Naive thymus-derived CD4-positive, alpha-beta T cell (primary cell): ENCODE results near the gene JADE2. TPM values are rescaled to one million over a fixed set of nuclear protein-coding genes. Genes with fewer than 3 reads are reported as not detected.

Experiments
- ATAC-seq: fragments of 150-1000 bp; cut with Tn5 transposase; 2 replicates; pipeline ENCODE4 v1.10.0; 2021; ENCODE audit warnings: mild to moderate bottlenecking, moderate library complexity
- CTCF ChIA-PET: fragments of 350-600 bp; sonication (Branson Sonifier 250); formaldehyde crosslinking; loops from one replicate; lab custom pipeline; 2021; ENCODE audit warnings: antibody characterized with exemption; lab: Charles Lee
- POLR2A ChIA-PET: fragments of 350-600 bp; sonication (Branson Sonifier 250); formaldehyde crosslinking; loops from one replicate; lab custom pipeline; 2021; ENCODE audit warnings: antibody characterized with exemption, inconsistent platforms; lab: Charles Lee
- DNase-seq, 9 donors: peaks; one replicate each; pipeline versions ENCODE4 v3.0.0 to v3.0.0-alpha.2; 2020 to 2022; ENCODE audit warnings: mixed read lengths in 1 of 9
- H3K27ac ChIP-seq: one replicate; pipeline ENCODE4 v1.7.0; 2013; ENCODE audit warnings: mild to moderate bottlenecking, low read depth, low read length, moderate library complexity
- H3K27me3 ChIP-seq, 2 donors: one replicate each; pipeline ENCODE4 v1.7.0; 2013; ENCODE audit warnings: low read length in 2 of 2, mild to moderate bottlenecking in 2 of 2, moderate library complexity in 2 of 2; ENCODE audit not compliant: control insufficient read depth in 2 of 2, insufficient read depth in 2 of 2
- H3K36me3 ChIP-seq, 3 experiments: 1 replicate in 2 of 3; 2 replicates in 1 of 3; pipeline ENCODE4 v1.7.0; 2013; ENCODE audit warnings: low read length in 3 of 3, mild to moderate bottlenecking in 3 of 3, moderate library complexity in 1 of 3; ENCODE audit not compliant: insufficient read depth in 3 of 3, control insufficient read depth in 2 of 3
- H3K4me1 ChIP-seq, 2 donors: one replicate each; pipeline ENCODE4 v1.7.0; 2013; ENCODE audit warnings: low read length in 2 of 2, mild to moderate bottlenecking in 2 of 2, moderate library complexity in 1 of 2; ENCODE audit not compliant: control insufficient read depth in 2 of 2, insufficient read depth in 2 of 2
- H3K4me3 ChIP-seq: 2 replicates; pipeline ENCODE4 v1.7.0; 2013; ENCODE audit warnings: mild to moderate bottlenecking, low read length
- H3K9me3 ChIP-seq, 3 experiments: 1 replicate in 2 of 3; 2 replicates in 1 of 3; pipeline ENCODE4 v1.7.0; 2013; ENCODE audit warnings: low read length in 3 of 3; ENCODE audit not compliant: control insufficient read depth in 2 of 3
- H3K27ac Mint-ChIP-seq, 9 donors: one replicate each; pipeline ENCODE4 v1.8.0; 2020 to 2022; ENCODE audit warnings: mixed read lengths in 9 of 9, mild to moderate bottlenecking in 8 of 9, moderate library complexity in 5 of 9, inconsistent platforms in 2 of 9
- H3K27me3 Mint-ChIP-seq, 5 donors: one replicate each; pipeline ENCODE4 v1.8.0; 2021 to 2022; ENCODE audit warnings: mixed read lengths in 5 of 5, mild to moderate bottlenecking in 1 of 5
- H3K36me3 Mint-ChIP-seq, 5 donors: one replicate each; pipeline ENCODE4 v1.8.0; 2020 to 2022; ENCODE audit warnings: mixed read lengths in 5 of 5, mild to moderate bottlenecking in 3 of 5, inconsistent platforms in 1 of 5
- H3K4me1 Mint-ChIP-seq, 7 donors: one replicate each; pipeline ENCODE4 v1.8.0; 2020 to 2022; ENCODE audit warnings: mixed read lengths in 7 of 7, mild to moderate bottlenecking in 3 of 7, inconsistent platforms in 1 of 7
- H3K4me3 Mint-ChIP-seq, 10 donors: one replicate each; pipeline ENCODE4 v1.8.0; 2020 to 2022; ENCODE audit warnings: mild to moderate bottlenecking in 10 of 10, mixed read lengths in 10 of 10, moderate library complexity in 6 of 10, inconsistent platforms in 2 of 10
- H3K9me3 Mint-ChIP-seq, 11 donors: one replicate each; pipeline ENCODE4 v1.8.0; 2020 to 2022; ENCODE audit warnings: mixed read lengths in 11 of 11, mild to moderate bottlenecking in 4 of 11, inconsistent platforms in 1 of 11, moderate library complexity in 1 of 11
- intact Hi-C, 2 donors: fragments of 100-400 bp; cut with micrococcal nuclease; formaldehyde crosslinking; loops; one replicate each; pipeline ENCODE4 v1.15.1; 2023
- polyA plus RNA-seq, 2 donors: library from polyadenylated mRNA; unstranded; fragments of 300-500 nt; fragmentation: Illumina TruSeq; gene quantifications; one replicate each; pipeline ENCODE4 v1.2.3, GENCODE V29; 2021
- total RNA-seq, 6 experiments: library from RNA in 5 of 6; stranded (reverse) in 5 of 6; gene quantifications; 1 replicate in 5 of 6; 2 replicates in 1 of 6; pipeline ENCODE4 v1.2.3 and lab custom pipeline; 2021 to 2026

JADE2 gene
- total and polyA plus RNA-seq, 7 experiments from 2014 or later: 29.8 to 271 (median 129) TPM

- ATAC-seq (no peak), DNase-seq (no peak)
- Histone ChIP-seq H3K4me1 (peaks cover 66 to 74% of the 10 kb centered on the region in 2 donors), H3K27ac (peak overlapping the region; percentile 42), H3K27me3 (no peaks in the 10 kb centered on the region), H3K9me3 (no peaks in the 10 kb centered on the region), H3K36me3 (peaks cover 6 to 39% (median 8%) of the 10 kb centered on the region in 3 experiments), H3K4me3 (no peak overlapping the region)
- Mint-ChIP-seq H3K36me3 (peaks cover 0 to 19% (median 12%) of the 10 kb centered on the region in 5 donors), H3K27me3 (no peaks in the 10 kb centered on the region), H3K27ac (peak overlapping the region in 8 of 9 donors; percentile 18 to 88 (median 58)), H3K4me1 (peaks cover 64 to 100% (median 93%) of the 10 kb centered on the region in 7 donors), H3K4me3 (peak overlapping the region in 8 of 10 donors; percentile 6 to 91 (median 36)), H3K9me3 (no peaks in the 10 kb centered on the region)
- POLR2A ChIA-PET: interaction anchor here (0.5 to 2.1 kb wide), 6 partner anchors 8 to 324 kb away, joined by 3 to 6 read pairs (median 4); no protein-coding TSS in a partner anchor
- CTCF ChIA-PET: no interaction called here
- intact Hi-C loops: no loop called here
Measured at GRCh38 chr5:134533115-134533815, 7.8 kb downstream of the JADE2 start.

GRCh38 chr5:134534058-134534725, 8.7 kb downstream of the JADE2 start:
- no peak for DNase-seq
- no peak overlapping the region for H3K4me3 ChIP-seq
- H3K4me3 Mint-ChIP-seq: peak overlapping the region in 4 of 10 donors; percentile 18 to 91 (median 40)
- H3K27me3 ChIP-seq: no peaks in the 10 kb centered on the region
- no peaks in the 10 kb centered on the region for H3K9me3 ChIP-seq
- H3K4me1 Mint-ChIP-seq: peaks cover 57 to 94% (median 88%) of the 10 kb centered on the region in 7 donors
- H3K9me3 Mint-ChIP-seq: no peaks in the 10 kb centered on the region
- peaks cover 6 to 44% (median 12%) of the 10 kb centered on the region in 3 experiments for H3K36me3 ChIP-seq
- intact Hi-C loops: loop anchor here in 1 of 2 donors (2.0 kb wide), 1 partner anchor 15 kb away; no protein-coding TSS in a partner anchor
- CTCF ChIA-PET: interaction anchor here (0.6 to 1.2 kb wide), 3 partner anchors 11 to 44 kb away, joined by 3 to 5 read pairs (median 4); no protein-coding TSS in a partner anchor
- ATAC-seq: no peak
- H3K27me3 Mint-ChIP-seq: no peaks in the 10 kb centered on the region
- H3K36me3 Mint-ChIP-seq: peaks cover 0 to 18% (median 16%) of the 10 kb centered on the region in 5 donors
- H3K27ac ChIP-seq: peak overlapping the region; percentile 42
- peaks cover 57 to 65% of the 10 kb centered on the region in 2 donors for H3K4me1 ChIP-seq
- POLR2A ChIA-PET: interaction anchor here (1.2 to 2.1 kb wide), 2 partner anchors 9 to 10 kb away, joined by 5 to 6 read pairs; no protein-coding TSS in a partner anchor
- H3K27ac Mint-ChIP-seq: peak overlapping the region in 6 of 9 donors; percentile 28 to 80 (median 52)

- Histone ChIP-seq H3K9me3 (no peaks in the 10 kb centered on the region), H3K36me3 (peaks cover 6 to 49% (median 12%) of the 10 kb centered on the region in 3 experiments), H3K27ac (peak overlapping the region; percentile 15), H3K4me3 (no peak overlapping the region), H3K4me1 (peaks cover 51 to 60% of the 10 kb centered on the region in 2 donors), H3K27me3 (no peaks in the 10 kb centered on the region)
- H3K27me3 Mint-ChIP-seq: no peaks in the 10 kb centered on the region
- peak overlapping the region in 6 of 9 donors; percentile 12 to 80 (median 38) for H3K27ac Mint-ChIP-seq
- ChIA-PET CTCF (interaction anchor here (1.1 to 1.2 kb wide), 2 partner anchors 11 to 43 kb away, joined by 3 to 4 read pairs; no protein-coding TSS in a partner anchor), POLR2A (no interaction called here)
- no peaks in the 10 kb centered on the region for H3K9me3 Mint-ChIP-seq
- peaks cover 55 to 89% (median 83%) of the 10 kb centered on the region in 7 donors for H3K4me1 Mint-ChIP-seq
- peak overlapping the region in 1 of 10 donors; percentile 91 for H3K4me3 Mint-ChIP-seq
- ATAC-seq: no peak
- peaks cover 0 to 20% (median 16%) of the 10 kb centered on the region in 5 donors for H3K36me3 Mint-ChIP-seq
- no peak for DNase-seq
- intact Hi-C loops: loop anchor here in 1 of 2 donors (2.0 kb wide), 1 partner anchor 14 kb away; no protein-coding TSS in a partner anchor
Measured at GRCh38 chr5:134534726-134535110, 9.2 kb downstream of the JADE2 start.

- DNase-seq (no peak), ATAC-seq (no peak)
- no peaks in the 10 kb centered on the region for H3K27me3 Mint-ChIP-seq
- intact Hi-C loops: no loop called here
- Histone ChIP-seq H3K27ac (peak overlapping the region; percentile 25), H3K9me3 (no peaks in the 10 kb centered on the region), H3K27me3 (no peaks in the 10 kb centered on the region), H3K4me3 (no peak overlapping the region), H3K36me3 (peaks cover 6 to 70% (median 20%) of the 10 kb centered on the region in 3 experiments), H3K4me1 (peaks cover 40 to 47% of the 10 kb centered on the region in 2 donors)
- H3K4me3 Mint-ChIP-seq: peak overlapping the region in 2 of 10 donors; percentile 32 to 67
- peak overlapping the region in 8 of 9 donors; percentile 46 to 82 (median 58) for H3K27ac Mint-ChIP-seq
- POLR2A ChIA-PET: interaction anchor here (1.0 kb wide), 1 partner anchor 13 kb away, joined by 3 read pairs; no protein-coding TSS in a partner anchor
- CTCF ChIA-PET: no interaction called here
- H3K36me3 Mint-ChIP-seq: peaks cover 0 to 29% (median 20%) of the 10 kb centered on the region in 5 donors
- no peaks in the 10 kb centered on the region for H3K9me3 Mint-ChIP-seq
- peaks cover 43 to 78% (median 72%) of the 10 kb centered on the region in 7 donors for H3K4me1 Mint-ChIP-seq
Measured at GRCh38 chr5:134536876-134537275, 11.4 kb downstream of the JADE2 start.

GRCh38 chr5:134537297-134537696, 11.8 kb downstream of the JADE2 start:
- DNase-seq (no peak), ATAC-seq (no peak)
- intact Hi-C loops: no loop called here
- no peaks in the 10 kb centered on the region for H3K9me3 Mint-ChIP-seq
- H3K27ac Mint-ChIP-seq: peak overlapping the region in 4 of 9 donors; percentile 46 to 77 (median 54)
- no peaks in the 10 kb centered on the region for H3K9me3 ChIP-seq
- peaks cover 42 to 78% (median 71%) of the 10 kb centered on the region in 7 donors for H3K4me1 Mint-ChIP-seq
- no peak overlapping the region for H3K4me3 ChIP-seq
- peak overlapping the region in 1 of 10 donors; percentile 67 for H3K4me3 Mint-ChIP-seq
- H3K4me1 ChIP-seq: peaks cover 36 to 42% of the 10 kb centered on the region in 2 donors
- CTCF ChIA-PET: no interaction called here
- no peaks in the 10 kb centered on the region for H3K27me3 Mint-ChIP-seq
- H3K27ac ChIP-seq: peak overlapping the region; percentile 25
- H3K27me3 ChIP-seq: no peaks in the 10 kb centered on the region
- H3K36me3 Mint-ChIP-seq: peaks cover 0 to 29% (median 20%) of the 10 kb centered on the region in 5 donors
- peaks cover 6 to 74% (median 20%) of the 10 kb centered on the region in 3 experiments for H3K36me3 ChIP-seq
- POLR2A ChIA-PET: interaction anchor here (1.0 kb wide), 1 partner anchor 13 kb away, joined by 3 read pairs; no protein-coding TSS in a partner anchor

GRCh38 chr5:134538296-134538695, 12.8 kb downstream of the JADE2 start:
- no peaks in the 10 kb centered on the region for H3K27me3 ChIP-seq
- peaks cover 6 to 75% (median 20%) of the 10 kb centered on the region in 3 experiments for H3K36me3 ChIP-seq
- peaks cover 30 to 32% of the 10 kb centered on the region in 2 donors for H3K4me1 ChIP-seq
- ChIA-PET POLR2A (no interaction called here), CTCF (no interaction called here)
- Mint-ChIP-seq H3K4me3 (no peak overlapping the region), H3K4me1 (peaks cover 37 to 71% (median 61%) of the 10 kb centered on the region in 7 donors), H3K27me3 (no peaks in the 10 kb centered on the region), H3K27ac (peak overlapping the region in 6 of 9 donors; percentile 7 to 52 (median 22)), H3K9me3 (no peaks in the 10 kb centered on the region), H3K36me3 (peaks cover 0 to 28% (median 20%) of the 10 kb centered on the region in 5 donors)
- ATAC-seq: no peak
- H3K27ac ChIP-seq: no peak overlapping the region
- H3K4me3 ChIP-seq: no peak overlapping the region
- DNase-seq: no peak
- intact Hi-C loops: no loop called here
- no peaks in the 10 kb centered on the region for H3K9me3 ChIP-seq
